ENCODE results near the gene KLHL26. TPM values are rescaled to one million over a fixed set of nuclear protein-coding genes. Genes with fewer than 3 reads are reported as not detected.

Gene KLHL26
- total RNA-seq, 4 donors from 2014 or later = 13.4 to 20.2 (median 15.9) TPM

GRCh38 chr19:18711893-18712292 lies 75.1 kb downstream of the KLHL26 start:
- no peaks in the 10 kb centered on the region for H3K9me3 ChIP-seq
- H3K4me3 ChIP-seq (replicated peaks in 1 of 3) = no peak overlapping the region
- no peaks in the 10 kb centered on the region for H3K36me3 ChIP-seq
- DNase-seq = no peak
- TF ChIP-seq POLR2A (IDR thresholded peaks at IDR 0.05) = no peak
- TF ChIP-seq, protein P1, sequence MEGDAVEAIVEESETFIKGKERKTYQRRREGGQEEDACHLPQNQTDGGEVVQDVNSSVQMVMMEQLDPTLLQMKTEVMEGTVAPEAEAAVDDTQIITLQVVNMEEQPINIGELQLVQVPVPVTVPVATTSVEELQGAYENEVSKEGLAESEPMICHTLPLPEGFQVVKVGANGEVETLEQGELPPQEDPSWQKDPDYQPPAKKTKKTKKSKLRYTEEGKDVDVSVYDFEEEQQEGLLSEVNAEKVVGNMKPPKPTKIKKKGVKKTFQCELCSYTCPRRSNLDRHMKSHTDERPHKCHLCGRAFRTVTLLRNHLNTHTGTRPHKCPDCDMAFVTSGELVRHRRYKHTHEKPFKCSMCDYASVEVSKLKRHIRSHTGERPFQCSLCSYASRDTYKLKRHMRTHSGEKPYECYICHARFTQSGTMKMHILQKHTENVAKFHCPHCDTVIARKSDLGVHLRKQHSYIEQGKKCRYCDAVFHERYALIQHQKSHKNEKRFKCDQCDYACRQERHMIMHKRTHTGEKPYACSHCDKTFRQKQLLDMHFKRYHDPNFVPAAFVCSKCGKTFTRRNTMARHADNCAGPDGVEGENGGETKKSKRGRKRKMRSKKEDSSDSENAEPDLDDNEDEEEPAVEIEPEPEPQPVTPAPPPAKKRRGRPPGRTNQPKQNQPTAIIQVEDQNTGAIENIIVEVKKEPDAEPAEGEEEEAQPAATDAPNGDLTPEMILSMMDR (IDR thresholded peaks at IDR 0.05) = no peak
- H3K27ac ChIP-seq = no peak overlapping the region
- no peaks in the 10 kb centered on the region for H3K4me1 ChIP-seq
- WGBS, 2 donors = 94 to 96% methylated on average over 3 of the region's 3 CpGs
- no peaks in the 10 kb centered on the region for H3K27me3 ChIP-seq
- intact Hi-C loops (cut with DNase I) = no loop called here

GRCh38 chr19:18712981-18713380 lies 76.2 kb downstream of the KLHL26 start:
- 67 to 82% methylated on average over 5 of the region's 5 CpGs for WGBS, 2 donors
- no peaks in the 10 kb centered on the region for H3K9me3 ChIP-seq
- no peak for TF ChIP-seq POLR2A (IDR thresholded peaks at IDR 0.05)
- TF ChIP-seq, protein P1 (IDR thresholded peaks at IDR 0.05) = no peak
- no peak overlapping the region for H3K27ac ChIP-seq
- H3K36me3 ChIP-seq = no peaks in the 10 kb centered on the region
- H3K27me3 ChIP-seq = no peaks in the 10 kb centered on the region
- H3K4me1 ChIP-seq = no peaks in the 10 kb centered on the region
- intact Hi-C loops (cut with DNase I) = no loop called here
- H3K4me3 ChIP-seq (replicated peaks in 1 of 3) = no peak overlapping the region
- DNase-seq = no peak

GRCh38 chr19:18713550-18714117 lies 76.8 kb downstream of the KLHL26 start:
- no peaks in the 10 kb centered on the region for H3K27me3 ChIP-seq

GRCh38 chr19:18715416-18715815 lies 78.6 kb downstream of the KLHL26 start:
- no peak overlapping the region for H3K27ac ChIP-seq
- 87 to 89% methylated on average over 3 to 5 of the region's 5 CpGs for WGBS, 2 donors

More at GRCh38 chr19:18713550-18714117, 76.8 kb downstream of the KLHL26 start:
- Histone ChIP-seq H3K9me3 (no peaks in the 10 kb centered on the region), H3K4me3 (replicated peaks in 1 of 3) (no peak overlapping the region), H3K27ac (no peak overlapping the region), H3K4me1 (no peaks in the 10 kb centered on the region), H3K36me3 (no peaks in the 10 kb centered on the region)
- no peak for DNase-seq
- intact Hi-C loops (cut with DNase I) = no loop called here
- 90 to 95% methylated on average over 5 to 13 of the region's 18 CpGs for WGBS, 2 donors
- TF ChIP-seq POLR2A (IDR thresholded peaks at IDR 0.05) = no peak
- TF ChIP-seq, protein P1 (IDR thresholded peaks at IDR 0.05) = no peak

DNA sequence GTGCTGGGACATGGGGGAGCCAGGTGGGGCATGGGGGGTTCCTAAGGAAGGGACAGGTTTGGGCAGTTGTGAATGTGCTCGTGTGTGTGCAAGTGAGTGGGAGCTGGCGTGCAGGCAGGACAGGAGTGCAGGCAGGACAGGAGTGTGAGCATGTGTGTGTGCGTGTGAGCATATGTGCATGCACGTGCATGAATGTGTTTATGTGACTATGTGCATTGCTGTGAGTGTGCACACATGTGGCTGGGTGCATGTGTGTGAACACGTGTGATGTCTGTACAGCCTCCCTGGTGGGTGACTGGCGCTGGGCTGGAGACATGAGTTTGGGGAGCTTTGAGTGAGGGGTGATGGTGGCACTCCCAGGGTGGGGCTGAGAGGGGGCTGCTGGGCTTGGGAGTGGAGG lies 80.0 kb downstream of the KLHL26 start:
- H3K4me1 ChIP-seq = no peaks in the 10 kb centered on the region
- no peaks in the 10 kb centered on the region for H3K27me3 ChIP-seq
- H3K4me3 ChIP-seq (replicated peaks in 1 of 3) = no peak overlapping the region
- no peak overlapping the region for H3K27ac ChIP-seq
- WGBS, 2 donors = 90 to 94% methylated on average over 6 of the region's 6 CpGs
- H3K9me3 ChIP-seq = no peaks in the 10 kb centered on the region
- TF ChIP-seq, protein P1 (IDR thresholded peaks at IDR 0.05) = no peak
- TF ChIP-seq POLR2A (IDR thresholded peaks at IDR 0.05) = no peak
- intact Hi-C loops (cut with DNase I) = no loop called here
- H3K36me3 ChIP-seq = no peaks in the 10 kb centered on the region
- no peak for DNase-seq

More at GRCh38 chr19:18715416-18715815, 78.6 kb downstream of the KLHL26 start:
- Histone ChIP-seq H3K4me3 (replicated peaks in 1 of 3) (no peak overlapping the region), H3K36me3 (no peaks in the 10 kb centered on the region), H3K9me3 (no peaks in the 10 kb centered on the region), H3K4me1 (no peaks in the 10 kb centered on the region), H3K27me3 (no peaks in the 10 kb centered on the region)
- no peak for DNase-seq
- intact Hi-C loops (cut with DNase I) = no loop called here
- TF ChIP-seq, protein P1 (IDR thresholded peaks at IDR 0.05) = no peak
- TF ChIP-seq POLR2A (IDR thresholded peaks at IDR 0.05) = no peak

Measured in thyroid gland (tissue), 4 donors.